Skeletal muscle satellite cell (primary cell): ENCODE results near the gene PDIA4. TPM values are rescaled to one million over a fixed set of nuclear protein-coding genes. Genes with fewer than 3 reads are reported as not detected.

Experiments
- H3K27me3 ChIP-seq: 2 replicates; pipeline ENCODE4 v1.7.0; 2013; ENCODE audit warnings: low read length; ENCODE audit not compliant: control insufficient read depth, insufficient read depth
- H3K36me3 ChIP-seq: 2 replicates; pipeline ENCODE4 v1.7.0; 2013; ENCODE audit warnings: mild to moderate bottlenecking, control low read depth, low read length; ENCODE audit not compliant: insufficient read depth
- H3K4me1 ChIP-seq: 2 replicates; pipeline ENCODE4 v1.7.0; 2013; ENCODE audit warnings: low read length; ENCODE audit not compliant: control insufficient read depth, insufficient read depth
- H3K4me2 ChIP-seq: 2 replicates; pipeline ENCODE4 v1.7.0; 2013; ENCODE audit warnings: mild to moderate bottlenecking, low read length
- H3K4me3 ChIP-seq: 2 replicates; pipeline ENCODE4 v1.7.0; 2013; ENCODE audit warnings: low read length
- H3K9ac ChIP-seq: 2 replicates; pipeline ENCODE4 v1.7.0; 2013; ENCODE audit warnings: mild to moderate bottlenecking, low read depth, low read length, moderate library complexity
- H3K9me3 ChIP-seq: replicated peaks from 2 replicates; pipeline ENCODE4 v1.7.0; 2013; ENCODE audit warnings: mild to moderate bottlenecking, control low read depth, low read length
- total RNA-seq: library from RNA; depleted of rRNA; stranded (reverse); fragments of >200 nt; gene quantifications from 2 replicates; pipeline ENCODE4 v1.2.3, GENCODE V29; 2012; rRNA removed

Gene PDIA4
- total RNA-seq = 282 and 314 TPM in 2 replicates

GRCh38 chr7:149028346-149029109 is at the start of gene PDIA4:
Gene PDIA4 (minus strand): TSS chr7:149028505. CDS start chr7:149028408, 97 bp downstream.
- Histone ChIP-seq H3K36me3 (no peaks in the 10 kb centered on the region), H3K4me1 (peaks cover 8% of the 10 kb centered on the region), H3K9ac (peak within 1 kb of the TSS; percentile 93), H3K9me3 (no peaks in the 10 kb centered on the region), H3K4me3 (peak within 1 kb of the TSS; percentile 88), H3K4me2 (peak within 1 kb of the TSS; percentile 87), H3K27me3 (no peaks in the 10 kb centered on the region)

GRCh38 chr7:149077594-149077993 is 49.3 kb upstream of the PDIA4 start:
- H3K4me1 ChIP-seq = no peaks in the 10 kb centered on the region
- no peak overlapping the region for H3K9ac ChIP-seq
- H3K27me3 ChIP-seq = no peaks in the 10 kb centered on the region
- H3K4me3 ChIP-seq = no peak overlapping the region
- H3K9me3 ChIP-seq = no peaks in the 10 kb centered on the region
- H3K4me2 ChIP-seq = no peak overlapping the region
- peaks cover 14% of the 10 kb centered on the region for H3K36me3 ChIP-seq

- Histone ChIP-seq H3K4me3 (no peak overlapping the region), H3K9me3 (no peaks in the 10 kb centered on the region), H3K9ac (no peak overlapping the region), H3K4me2 (no peak overlapping the region), H3K27me3 (no peaks in the 10 kb centered on the region), H3K36me3 (peaks cover 33% of the 10 kb centered on the region), H3K4me1 (no peaks in the 10 kb centered on the region)
Measured at GRCh38 chr7:149075286-149075685, 47.0 kb upstream of the PDIA4 start.

- no peaks in the 10 kb centered on the region for H3K9me3 ChIP-seq
- no peaks in the 10 kb centered on the region for H3K27me3 ChIP-seq
- H3K4me3 ChIP-seq = no peak overlapping the region
- peaks cover 33% of the 10 kb centered on the region for H3K36me3 ChIP-seq
- H3K4me2 ChIP-seq = no peak overlapping the region
- H3K9ac ChIP-seq = no peak overlapping the region
- H3K4me1 ChIP-seq = no peaks in the 10 kb centered on the region
Measured at GRCh38 chr7:149074116-149074885, 46.0 kb upstream of the PDIA4 start.

- H3K4me2 ChIP-seq = no peak overlapping the region
- no peak overlapping the region for H3K4me3 ChIP-seq
- H3K9ac ChIP-seq = no peak overlapping the region
- H3K4me1 ChIP-seq = no peaks in the 10 kb centered on the region
- H3K36me3 ChIP-seq = peaks cover 37% of the 10 kb centered on the region
- no peaks in the 10 kb centered on the region for H3K27me3 ChIP-seq
- no peaks in the 10 kb centered on the region for H3K9me3 ChIP-seq
Measured at GRCh38 chr7:149072438-149072775, 44.1 kb upstream of the PDIA4 start.

GRCh38 chr7:149071641-149072437 is 43.5 kb upstream of the PDIA4 start:
- peaks cover 37% of the 10 kb centered on the region for H3K36me3 ChIP-seq
- no peaks in the 10 kb centered on the region for H3K27me3 ChIP-seq
- no peak overlapping the region for H3K4me2 ChIP-seq
- no peaks in the 10 kb centered on the region for H3K9me3 ChIP-seq
- H3K4me1 ChIP-seq = no peaks in the 10 kb centered on the region
- H3K4me3 ChIP-seq = no peak overlapping the region
- no peak overlapping the region for H3K9ac ChIP-seq

- Histone ChIP-seq H3K27me3 (no peaks in the 10 kb centered on the region), H3K4me3 (no peak overlapping the region), H3K9me3 (no peaks in the 10 kb centered on the region), H3K36me3 (peaks cover 37% of the 10 kb centered on the region), H3K4me1 (no peaks in the 10 kb centered on the region), H3K4me2 (no peak overlapping the region), H3K9ac (no peak overlapping the region)
Measured at GRCh38 chr7:149071182-149071635, 42.9 kb upstream of the PDIA4 start.

GRCh38 chr7:149070372-149071125 is 42.2 kb upstream of the PDIA4 start:
- no peak overlapping the region for H3K9ac ChIP-seq
- no peaks in the 10 kb centered on the region for H3K9me3 ChIP-seq
- no peaks in the 10 kb centered on the region for H3K4me1 ChIP-seq
- H3K4me3 ChIP-seq = no peak overlapping the region
- H3K27me3 ChIP-seq = no peaks in the 10 kb centered on the region
- H3K36me3 ChIP-seq = peaks cover 37% of the 10 kb centered on the region
- H3K4me2 ChIP-seq = no peak overlapping the region

GRCh38 chr7:149067869-149068268 is 39.6 kb upstream of the PDIA4 start:
- H3K4me3 ChIP-seq = no peak overlapping the region
- no peak overlapping the region for H3K9ac ChIP-seq
- no peak overlapping the region for H3K4me2 ChIP-seq
- H3K36me3 ChIP-seq = peaks cover 32% of the 10 kb centered on the region
- H3K27me3 ChIP-seq = no peaks in the 10 kb centered on the region
- no peaks in the 10 kb centered on the region for H3K4me1 ChIP-seq
- no peaks in the 10 kb centered on the region for H3K9me3 ChIP-seq

- H3K4me2 ChIP-seq = no peak overlapping the region
- no peaks in the 10 kb centered on the region for H3K9me3 ChIP-seq
- H3K36me3 ChIP-seq = peaks cover 4% of the 10 kb centered on the region
Measured at GRCh38 chr7:149063476-149063875, 35.2 kb upstream of the PDIA4 start.

More at GRCh38 chr7:149063476-149063875, 35.2 kb upstream of the PDIA4 start:
- no peak overlapping the region for H3K9ac ChIP-seq
- no peaks in the 10 kb centered on the region for H3K27me3 ChIP-seq
- H3K4me3 ChIP-seq = no peak overlapping the region
- no peaks in the 10 kb centered on the region for H3K4me1 ChIP-seq
